ENCODE data around the gene PTPRM.

PTPRM gene

DNA sequence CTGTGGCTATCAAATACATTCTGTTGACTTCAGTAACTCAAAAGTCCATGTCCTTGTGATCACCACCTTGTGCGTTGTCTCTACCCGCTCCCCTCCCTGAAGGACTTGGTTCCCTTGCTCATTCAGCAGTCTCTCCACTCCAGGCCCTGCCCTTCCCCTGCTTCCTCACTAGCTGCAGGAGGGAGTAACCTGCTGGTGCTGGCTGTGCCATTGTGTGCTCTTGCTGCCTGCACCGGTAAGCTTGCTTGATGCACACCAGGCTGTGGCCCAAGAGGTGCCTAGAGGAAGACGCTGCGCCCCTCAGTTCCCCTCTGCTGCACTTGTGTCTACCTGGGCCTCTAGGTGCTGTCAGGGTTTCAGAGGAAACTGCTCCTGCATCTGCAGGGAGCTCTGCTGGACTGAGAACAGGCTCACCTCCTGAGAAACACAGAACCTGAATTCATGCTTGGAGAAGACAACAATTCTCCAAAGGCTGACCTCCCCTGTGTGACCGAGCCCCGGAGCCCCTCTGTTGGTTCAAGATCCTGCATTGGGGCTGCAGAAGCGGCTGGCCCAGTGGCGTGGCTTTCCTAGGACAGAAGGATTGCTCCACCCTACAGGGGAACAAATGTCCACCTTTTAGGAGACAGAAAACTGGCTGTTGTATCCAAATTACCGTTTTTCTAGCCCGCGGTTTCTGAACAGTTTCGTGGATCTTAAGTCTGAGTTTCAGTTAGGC, 33.6 kb downstream of the PTPRM start:
- no peak for DNase-seq (ENCODE audit: extremely low spot score)
- POLR2A ChIA-PET, result no interaction called here
- CTCF ChIA-PET, result no interaction called here
- TF ChIP-seq, protein P1, sequence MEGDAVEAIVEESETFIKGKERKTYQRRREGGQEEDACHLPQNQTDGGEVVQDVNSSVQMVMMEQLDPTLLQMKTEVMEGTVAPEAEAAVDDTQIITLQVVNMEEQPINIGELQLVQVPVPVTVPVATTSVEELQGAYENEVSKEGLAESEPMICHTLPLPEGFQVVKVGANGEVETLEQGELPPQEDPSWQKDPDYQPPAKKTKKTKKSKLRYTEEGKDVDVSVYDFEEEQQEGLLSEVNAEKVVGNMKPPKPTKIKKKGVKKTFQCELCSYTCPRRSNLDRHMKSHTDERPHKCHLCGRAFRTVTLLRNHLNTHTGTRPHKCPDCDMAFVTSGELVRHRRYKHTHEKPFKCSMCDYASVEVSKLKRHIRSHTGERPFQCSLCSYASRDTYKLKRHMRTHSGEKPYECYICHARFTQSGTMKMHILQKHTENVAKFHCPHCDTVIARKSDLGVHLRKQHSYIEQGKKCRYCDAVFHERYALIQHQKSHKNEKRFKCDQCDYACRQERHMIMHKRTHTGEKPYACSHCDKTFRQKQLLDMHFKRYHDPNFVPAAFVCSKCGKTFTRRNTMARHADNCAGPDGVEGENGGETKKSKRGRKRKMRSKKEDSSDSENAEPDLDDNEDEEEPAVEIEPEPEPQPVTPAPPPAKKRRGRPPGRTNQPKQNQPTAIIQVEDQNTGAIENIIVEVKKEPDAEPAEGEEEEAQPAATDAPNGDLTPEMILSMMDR (IDR thresholded peaks at IDR 0.05; ENCODE audit: control extremely low read depth, extremely low read depth, low read depth, missing control alignments), result no peak

DNA sequence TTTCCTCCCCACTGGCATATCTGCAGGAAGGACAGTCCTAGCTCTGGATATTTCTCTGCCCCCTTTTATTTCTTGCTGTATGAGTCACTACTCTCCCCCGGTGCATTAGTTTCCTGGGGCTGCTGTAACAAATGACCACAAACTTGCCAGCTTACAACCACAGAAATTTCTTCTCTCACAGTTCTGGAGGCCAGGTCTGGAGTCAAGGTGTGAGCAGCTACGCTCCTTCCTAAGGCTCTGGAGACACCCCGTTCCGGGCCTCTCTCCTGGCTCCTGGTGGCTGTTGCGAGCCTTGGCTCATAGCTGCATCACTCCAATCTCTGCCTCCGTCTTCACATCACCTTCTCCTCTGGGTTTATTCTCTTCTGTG, 34.1 kb downstream of the PTPRM start:
- TF ChIP-seq, protein P1 (IDR thresholded peaks at IDR 0.05; ENCODE audit: control extremely low read depth, extremely low read depth, low read depth, missing control alignments), result no peak
- ChIA-PET CTCF (no interaction called here), POLR2A (no interaction called here)
- no peak for DNase-seq (ENCODE audit: extremely low spot score)

DNA sequence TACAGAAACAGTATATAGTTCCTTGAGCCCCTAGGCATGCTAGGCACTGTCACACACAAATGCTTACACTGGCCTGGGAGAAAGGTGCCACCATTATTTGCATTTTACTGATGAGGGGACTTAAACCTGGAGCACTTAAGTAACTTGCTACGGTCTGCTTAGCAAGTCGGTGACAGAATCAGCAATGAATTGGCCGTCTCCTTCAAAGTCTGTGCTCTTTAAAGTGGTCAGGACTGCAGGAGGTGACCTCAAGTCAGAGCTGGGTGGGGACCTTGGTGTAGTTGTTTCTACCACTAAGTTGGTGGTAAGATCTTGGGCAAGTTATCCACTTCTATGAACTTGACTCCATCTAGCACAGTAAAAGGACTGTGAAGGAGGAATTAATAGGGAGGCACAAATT, 34.8 kb downstream of the PTPRM start:
- CTCF ChIA-PET, result interaction anchor here (1.3 kb wide), 1 partner anchor 8 kb away, joined by 3 read pairs; no protein-coding TSS in a partner anchor
- POLR2A ChIA-PET, result no interaction called here
- TF ChIP-seq, protein P1 (IDR thresholded peaks at IDR 0.05; ENCODE audit: control extremely low read depth, extremely low read depth, low read depth, missing control alignments), result no peak
- no peak for DNase-seq (ENCODE audit: extremely low spot score)

DNA sequence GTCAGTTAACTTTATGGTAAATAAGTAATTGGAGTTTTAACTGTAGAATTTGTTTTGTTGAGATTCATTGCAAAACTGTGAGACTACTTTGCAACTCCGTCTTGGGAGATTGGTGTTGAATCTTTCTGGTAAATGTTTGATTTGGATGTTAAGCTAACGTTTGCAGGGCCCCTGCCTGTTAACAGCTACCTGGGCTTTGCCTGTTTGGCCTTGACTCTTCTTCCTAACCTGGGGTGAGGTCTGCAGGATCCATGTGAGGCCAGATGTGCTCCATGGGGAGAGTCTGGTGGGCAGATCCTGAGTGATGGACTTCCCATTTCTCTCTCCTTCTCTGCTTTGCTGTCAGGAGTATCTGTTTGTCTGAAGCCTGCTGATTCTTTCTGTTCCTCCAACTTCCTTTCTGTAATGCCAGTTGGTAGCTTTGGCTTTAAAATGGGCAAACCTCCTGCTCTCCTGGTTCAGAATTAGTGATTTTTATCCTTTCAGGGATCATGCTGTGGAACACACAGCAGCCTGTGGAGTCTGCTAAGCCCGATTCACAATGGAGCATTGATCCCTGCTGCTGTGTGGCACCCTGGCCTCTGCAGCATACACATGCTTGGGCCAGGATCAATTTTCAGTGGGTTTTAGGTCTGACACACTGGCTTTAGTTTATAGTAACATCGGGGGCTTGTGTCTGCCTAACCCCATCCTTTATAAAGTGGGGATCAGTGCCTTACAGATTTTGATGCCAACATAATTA, 36.3 kb downstream of the PTPRM start:
- ChIA-PET POLR2A (no interaction called here), CTCF (interaction anchor here (1.3 kb wide), 1 partner anchor 10 kb away, joined by 3 read pairs; no protein-coding TSS in a partner anchor)
- no peak for DNase-seq (ENCODE audit: extremely low spot score)
- TF ChIP-seq, protein P1 (IDR thresholded peaks at IDR 0.05; ENCODE audit: control extremely low read depth, extremely low read depth, low read depth, missing control alignments), result no peak

DNA sequence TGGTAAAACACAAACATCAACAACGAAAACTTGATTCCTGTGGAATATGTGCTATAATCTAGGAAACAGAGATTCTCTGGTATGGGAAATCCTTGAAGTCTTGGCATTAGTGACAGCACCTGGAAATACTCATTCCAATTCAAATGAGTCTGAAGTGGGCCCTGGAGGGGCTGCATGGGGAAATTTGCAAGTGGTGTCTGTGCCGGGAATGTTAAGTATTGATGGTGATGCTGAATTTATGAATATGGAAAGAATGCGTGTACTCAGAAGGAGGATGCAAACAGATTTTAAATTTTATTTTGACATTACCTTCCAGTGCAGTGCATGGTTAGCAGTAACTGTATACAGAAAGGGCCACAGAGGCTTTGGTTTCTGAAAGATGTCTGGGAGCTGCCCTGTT, 37.2 kb downstream of the PTPRM start:
- ChIA-PET POLR2A (no interaction called here), CTCF (interaction anchor here (1.8 kb wide), 1 partner anchor 10 kb away, joined by 7 read pairs; no protein-coding TSS in a partner anchor)
- TF ChIP-seq, protein P1 (IDR thresholded peaks at IDR 0.05; ENCODE audit: control extremely low read depth, extremely low read depth, low read depth, missing control alignments), result no peak
- DNase-seq (ENCODE audit: extremely low spot score), result no peak

DNA sequence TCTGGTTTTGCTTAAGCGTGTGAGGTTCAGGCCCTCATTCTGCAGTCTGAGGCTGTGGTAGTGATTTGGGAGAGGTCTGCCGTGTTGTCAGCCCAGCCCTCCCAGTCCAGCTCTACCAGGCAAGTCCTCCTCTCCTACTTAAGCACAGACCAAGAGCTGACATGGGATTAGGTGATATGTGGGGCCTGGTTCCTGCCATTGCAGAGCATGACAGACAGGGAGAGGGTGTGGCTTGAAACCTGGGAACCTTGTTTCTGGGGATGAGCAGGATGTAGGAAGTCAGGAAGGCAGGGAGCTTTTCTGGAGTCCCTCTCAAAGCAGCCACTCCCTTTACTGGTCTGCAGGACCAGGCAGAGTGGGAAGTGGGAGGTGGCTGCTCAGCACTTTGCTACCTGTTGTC, 38.6 kb downstream of the PTPRM start:
- TF ChIP-seq, protein P1 (IDR thresholded peaks at IDR 0.05; ENCODE audit: control extremely low read depth, extremely low read depth, low read depth, missing control alignments), result no peak
- DNase-seq (ENCODE audit: extremely low spot score), result no peak
- ChIA-PET CTCF (interaction anchor here (1.7 to 1.8 kb wide), 2 partner anchors 9 to 11 kb away, joined by 6 to 7 read pairs; no protein-coding TSS in a partner anchor), POLR2A (no interaction called here)
